HG02623 (cell line): ENCODE measurements around the gene SLC6A17.
A peak's percentile ranks its signal among the peaks of the same experiment; 100 is the strongest.

Experiments
- ATAC-seq: cut with Tn5 transposase; IDR thresholded peaks from one replicate; pipeline ENCODE4 v1.9.1; 2021; ENCODE audit warnings: moderate library complexity; ENCODE audit not compliant: unreplicated experiment

Gene SLC6A17

GRCh38 chr1:110237386-110238152 is 87.3 kb downstream of the SLC6A17 start:
- ATAC-seq = no peak

- no peak for ATAC-seq
These were observed 89.4 kb downstream of the SLC6A17 start for GRCh38 chr1:110239441-110240430.

GRCh38 chr1:110240476-110241210 is 90.3 kb downstream of the SLC6A17 start:
- no peak for ATAC-seq

GRCh38 chr1:110241516-110241915 is 91.2 kb downstream of the SLC6A17 start:
- ATAC-seq = no peak

- ATAC-seq = no peak
These were observed 91.8 kb downstream of the SLC6A17 start for GRCh38 chr1:110242062-110242461.

GRCh38 chr1:110242731-110243130 is 92.4 kb downstream of the SLC6A17 start:
- no peak for ATAC-seq

GRCh38 chr1:110243146-110243545 is 92.9 kb downstream of the SLC6A17 start:
- no peak for ATAC-seq

GRCh38 chr1:110243574-110243973 is 93.3 kb downstream of the SLC6A17 start:
- peak; percentile 47 for ATAC-seq

GRCh38 chr1:110245876-110246620 is 95.8 kb downstream of the SLC6A17 start:
- ATAC-seq = no peak

- no peak for ATAC-seq
These were observed 98.5 kb downstream of the SLC6A17 start for GRCh38 chr1:110248746-110249145.

GRCh38 chr1:110249256-110249655 is 99.0 kb downstream of the SLC6A17 start:
- no peak for ATAC-seq

- ATAC-seq = no peak
These were observed 99.7 kb downstream of the SLC6A17 start for GRCh38 chr1:110250008-110250407.

GRCh38 chr1:110250749-110251148 is 100.5 kb downstream of the SLC6A17 start:
- ATAC-seq = no peak
